DMS53 treated with DMSO at 0.1 percent for 48 hours (cell line): ENCODE results near the gene SEL1L.
"Not testable (repeated sequence)": the region's sequence is repeated elsewhere in the genome, so short reads cannot be mapped to it uniquely, and the experiment has no call there.

Experiments used
- DNase-seq: peaks from one replicate; lab custom pipeline; 2025; ENCODE audit not compliant: unreplicated experiment; lab: John Stamatoyannopoulos, UW

The SEL1L gene

GRCh38 chr14:81474685-81475324, 58.8 kb downstream of the SEL1L start:
- DNase-seq = no peak

GRCh38 chr14:81474148-81474492, 59.5 kb downstream of the SEL1L start:
- no peak for DNase-seq

GRCh38 chr14:81473456-81474147, 60.1 kb downstream of the SEL1L start:
- no peak for DNase-seq

- no peak for DNase-seq
These were observed 61.4 kb downstream of the SEL1L start for GRCh38 chr14:81472096-81472800.

- no peak for DNase-seq
These were observed 62.6 kb downstream of the SEL1L start for GRCh38 chr14:81471062-81471461.

- DNase-seq = not testable (repeated sequence)
These were observed 63.2 kb downstream of the SEL1L start for GRCh38 chr14:81470557-81470826.

- DNase-seq = no peak
These were observed 66.8 kb downstream of the SEL1L start for GRCh38 chr14:81466854-81467253.

- no peak for DNase-seq
These were observed 68.0 kb downstream of the SEL1L start for GRCh38 chr14:81465507-81466228.

- not testable (repeated sequence) for DNase-seq
These were observed 68.7 kb downstream of the SEL1L start for GRCh38 chr14:81465003-81465392.

GRCh38 chr14:81464253-81465002, 69.2 kb downstream of the SEL1L start:
- peak; percentile 47 for DNase-seq

GRCh38 chr14:81462356-81462755, 71.3 kb downstream of the SEL1L start:
- not testable (repeated sequence) for DNase-seq

- DNase-seq = no peak
These were observed 73.7 kb downstream of the SEL1L start for GRCh38 chr14:81459912-81460311.

GRCh38 chr14:81458352-81458751, 75.3 kb downstream of the SEL1L start:
- DNase-seq = no peak

- DNase-seq = no peak
These were observed 78.3 kb downstream of the SEL1L start for GRCh38 chr14:81455390-81455789.

GRCh38 chr14:81454572-81455218, 79.0 kb downstream of the SEL1L start:
- no peak for DNase-seq

GRCh38 chr14:81453166-81453766, 80.4 kb downstream of the SEL1L start:
- DNase-seq = peak; percentile 31

GRCh38 chr14:81452341-81453133, 81.1 kb downstream of the SEL1L start:
- no peak for DNase-seq

- DNase-seq = no peak
These were observed 82.7 kb downstream of the SEL1L start for GRCh38 chr14:81450976-81451375.

GRCh38 chr14:81450100-81450531, 83.5 kb downstream of the SEL1L start:
- peak; percentile 61 for DNase-seq
